HepG2 (cell line): ENCODE data around the gene FOXK2. TPM values are rescaled to one million over a fixed set of nuclear protein-coding genes. Genes with fewer than 3 reads are reported as not detected.

Source experiments
- CEBPB ChIP-seq: IDR thresholded peaks from 2 replicates; pipeline ENCODE4 v1.6.1; 2011; ENCODE audit warnings: low read depth, low read length, improper control_type of control experiment, borderline replicate concordance
- CENPX ChIP-seq: sonication (generic); formaldehyde crosslinking; IDR thresholded peaks from 2 replicates; pipeline ENCODE4 v1.9.0; 2021; ENCODE audit warnings: mild to moderate bottlenecking, missing genetic modification reagents, moderate library complexity
- HDAC1 ChIP-seq: sonication (generic); formaldehyde crosslinking; IDR thresholded peaks from 2 replicates; pipeline ENCODE4 v1.5.1; 2020; ENCODE audit warnings: mild to moderate bottlenecking, missing genetic modification reagents
- KMT2A ChIP-seq: sonication (generic); formaldehyde crosslinking; IDR thresholded peaks from 2 replicates; pipeline ENCODE4 v1.4.0; 2020; ENCODE audit warnings: missing genetic modification reagents
- MTA1 ChIP-seq: sonication (generic); formaldehyde crosslinking; IDR thresholded peaks from 2 replicates; pipeline ENCODE4 v1.4.0; 2020; ENCODE audit warnings: missing genetic modification reagents, mild to moderate bottlenecking, borderline replicate concordance
- NFKBIZ ChIP-seq: IDR thresholded peaks from 2 replicates; pipeline ENCODE4 v1.6.1; 2018; ENCODE audit warnings: missing genetic modification reagents, missing compliant biosample characterization
- RAD21 ChIP-seq: fragments of 450-650 bp; formaldehyde crosslinking; IDR thresholded peaks from 2 replicates; pipeline ENCODE4 v1.5.0; 2020; ENCODE audit warnings: mild to moderate bottlenecking
- RELA ChIP-seq: sonication (generic); formaldehyde crosslinking; IDR thresholded peaks from 2 replicates; pipeline ENCODE4 v1.4.0; 2020; ENCODE audit warnings: missing genetic modification reagents
- SIN3B ChIP-seq: fragments of 150-350 bp; IDR thresholded peaks from 2 replicates; pipeline ENCODE4 v1.6.1; 2014; ENCODE audit warnings: low read length
- SMAD9 ChIP-seq: sonication (generic); formaldehyde crosslinking; IDR thresholded peaks from 2 replicates; pipeline ENCODE4 v1.5.1; 2020; ENCODE audit warnings: mild to moderate bottlenecking, missing genetic modification reagents
- ZEB1 ChIP-seq: IDR thresholded peaks from 2 replicates; pipeline ENCODE4 v1.6.1; 2012; ENCODE audit warnings: mild to moderate bottlenecking, low read depth, inconsistent platforms; ENCODE audit not compliant: insufficient replicate concordance
- ZNF101 ChIP-seq: sonication (generic); formaldehyde crosslinking; IDR thresholded peaks from 2 replicates; pipeline ENCODE4 v1.4.0; 2020; ENCODE audit warnings: mild to moderate bottlenecking, low read depth, missing genetic modification reagents, borderline replicate concordance
- ZNF224 ChIP-seq: sonication (generic); formaldehyde crosslinking; IDR thresholded peaks from 2 replicates; pipeline ENCODE4 v1.5.0; 2020; ENCODE audit warnings: mild to moderate bottlenecking, missing genetic modification reagents
- ZNF33B ChIP-seq: sonication (generic); formaldehyde crosslinking; IDR thresholded peaks from 2 replicates; pipeline ENCODE4 v1.5.1; 2020; ENCODE audit warnings: mild to moderate bottlenecking, missing genetic modification reagents
- ZNF343 ChIP-seq: sonication (generic); formaldehyde crosslinking; IDR thresholded peaks from 2 replicates; pipeline ENCODE4 v1.4.0; 2020; ENCODE audit warnings: mild to moderate bottlenecking, missing genetic modification reagents
- ZNF484 ChIP-seq: sonication (generic); formaldehyde crosslinking; IDR thresholded peaks from 2 replicates; pipeline ENCODE4 v1.5.1; 2020; ENCODE audit warnings: mild to moderate bottlenecking, low read depth, missing genetic modification reagents, borderline replicate concordance
- ZNF558 ChIP-seq: sonication (generic); formaldehyde crosslinking; IDR thresholded peaks from 2 replicates; pipeline ENCODE4 v1.9.0; 2022; ENCODE audit warnings: mild to moderate bottlenecking, missing genetic modification reagents, borderline replicate concordance
- ZNF781 ChIP-seq: sonication (generic); formaldehyde crosslinking; IDR thresholded peaks from 2 replicates; pipeline ENCODE4 v1.5.1; 2020; ENCODE audit warnings: borderline replicate concordance, mild to moderate bottlenecking, missing genetic modification reagents; ENCODE audit errors: not compliant biosample characterization
- polyA plus RNA-seq, 8 experiments: library from polyadenylated mRNA; depleted of rRNA in 3 of 8; stranded (reverse) in 7 of 8; unstranded in 1 of 8; fragments of >200 nt; fragmentation: Illumina TruSeq in 4 of 8; extraction: Trizol in 4 of 8; gene quantifications; 2 replicates each; pipeline versions ENCODE4 v1.2.1 to v1.2.3, GENCODE V29; 2011 to 2016; ENCODE audit warnings: low read depth in 4 of 8, missing spikeins in 1 of 8, mixed read lengths in 1 of 8; ENCODE audit not compliant: insufficient read depth in 1 of 8
- total RNA-seq, 5 experiments: library from RNA; depleted of rRNA; stranded (reverse); fragments of >200 nt; fragmentation: Illumina TruSeq; extraction: Trizol; gene quantifications; 2 replicates each; pipeline ENCODE4 v1.2.3, GENCODE V29; 2016; ENCODE audit warnings: low read depth in 1 of 5
- TF ChIP-seq, protein P1 (sequence below): sonication (generic); formaldehyde crosslinking; IDR thresholded peaks from 2 replicates; pipeline ENCODE4 v1.9.0; 2021; ENCODE audit warnings: missing genetic modification reagents, mild to moderate bottlenecking, borderline replicate concordance
- TF ChIP-seq, protein P2 (sequence below): sonication (generic); formaldehyde crosslinking; IDR thresholded peaks from 2 replicates; pipeline ENCODE4 v1.5.0; 2020; ENCODE audit warnings: mild to moderate bottlenecking, missing genetic modification reagents
- TF ChIP-seq, protein P3 (sequence below): sonication (generic); formaldehyde crosslinking; IDR thresholded peaks from 2 replicates; pipeline ENCODE4 v1.8.0; 2022; ENCODE audit warnings: mild to moderate bottlenecking, missing genetic modification reagents; ENCODE audit not compliant: insufficient replicate concordance
- TF ChIP-seq, protein P4 (sequence below): sonication (generic); IDR thresholded peaks from 2 replicates; pipeline ENCODE4 v1.6.1; 2016; ENCODE audit warnings: low read depth, borderline replicate concordance

The FOXK2 gene
- total and polyA plus RNA-seq, 2 of the 13 experiments (the other 11 are each of a cell fraction or from before 2014, with no cell fraction given), result 67.1 to 67.2 TPM

DNA sequence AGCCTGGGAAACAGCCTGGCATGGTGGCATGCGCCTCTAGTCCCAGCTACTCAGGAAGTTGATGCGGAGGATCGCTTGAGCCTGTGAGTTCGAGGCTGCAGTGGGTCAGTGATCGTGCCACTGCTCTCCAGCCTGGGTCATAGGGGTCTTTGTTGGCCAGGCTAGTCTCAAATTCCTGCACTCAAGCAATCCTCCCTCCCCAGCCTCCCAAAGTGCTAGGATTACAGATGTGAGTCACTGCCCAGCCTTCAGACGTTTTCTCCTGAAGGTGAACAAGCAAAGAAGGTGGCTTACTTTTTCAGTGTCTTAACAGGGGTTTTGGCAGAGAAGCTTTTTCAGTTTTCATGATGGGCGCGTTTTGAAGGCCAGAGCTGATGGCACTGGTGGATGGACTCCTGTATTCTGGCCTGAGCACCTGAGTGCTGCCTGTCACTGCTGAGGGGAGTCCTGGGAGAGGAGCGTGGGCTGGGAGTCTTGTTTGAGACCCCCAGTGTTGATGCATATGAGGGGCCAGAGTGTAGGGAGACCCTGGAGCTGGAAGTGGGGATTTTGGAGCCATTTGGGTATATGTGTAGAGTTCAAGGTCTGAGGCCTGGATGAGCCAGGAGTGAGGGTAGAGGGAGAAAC, 41.4 kb downstream of the FOXK2 start (continued):
- TF ChIP-seq, protein P1, sequence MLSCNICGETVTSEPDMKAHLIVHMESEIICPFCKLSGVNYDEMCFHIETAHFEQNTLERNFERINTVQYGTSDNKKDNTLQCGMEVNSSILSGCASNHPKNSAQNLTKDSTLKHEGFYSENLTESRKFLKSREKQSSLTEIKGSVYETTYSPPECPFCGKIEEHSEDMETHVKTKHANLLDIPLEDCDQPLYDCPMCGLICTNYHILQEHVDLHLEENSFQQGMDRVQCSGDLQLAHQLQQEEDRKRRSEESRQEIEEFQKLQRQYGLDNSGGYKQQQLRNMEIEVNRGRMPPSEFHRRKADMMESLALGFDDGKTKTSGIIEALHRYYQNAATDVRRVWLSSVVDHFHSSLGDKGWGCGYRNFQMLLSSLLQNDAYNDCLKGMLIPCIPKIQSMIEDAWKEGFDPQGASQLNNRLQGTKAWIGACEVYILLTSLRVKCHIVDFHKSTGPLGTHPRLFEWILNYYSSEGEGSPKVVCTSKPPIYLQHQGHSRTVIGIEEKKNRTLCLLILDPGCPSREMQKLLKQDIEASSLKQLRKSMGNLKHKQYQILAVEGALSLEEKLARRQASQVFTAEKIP, result no peak
- no peak for TF ChIP-seq RELA (CRISPR knock-in tag)
- TF ChIP-seq ZNF484 (CRISPR knock-in tag), result no peak
- no peak for TF ChIP-seq ZNF101
- TF ChIP-seq KMT2A (CRISPR knock-in tag), result no peak
- no peak for TF ChIP-seq HDAC1 (CRISPR knock-in tag)
- peak; percentile 27 for TF ChIP-seq ZNF781 (CRISPR knock-in tag)
- TF ChIP-seq NFKBIZ (CRISPR knock-in tag), result no peak
- TF ChIP-seq ZNF33B (CRISPR knock-in tag), result no peak
- no peak for TF ChIP-seq SMAD9 (CRISPR knock-in tag)
- TF ChIP-seq ZNF558 (CRISPR knock-in tag), result no peak
- TF ChIP-seq, protein P2, sequence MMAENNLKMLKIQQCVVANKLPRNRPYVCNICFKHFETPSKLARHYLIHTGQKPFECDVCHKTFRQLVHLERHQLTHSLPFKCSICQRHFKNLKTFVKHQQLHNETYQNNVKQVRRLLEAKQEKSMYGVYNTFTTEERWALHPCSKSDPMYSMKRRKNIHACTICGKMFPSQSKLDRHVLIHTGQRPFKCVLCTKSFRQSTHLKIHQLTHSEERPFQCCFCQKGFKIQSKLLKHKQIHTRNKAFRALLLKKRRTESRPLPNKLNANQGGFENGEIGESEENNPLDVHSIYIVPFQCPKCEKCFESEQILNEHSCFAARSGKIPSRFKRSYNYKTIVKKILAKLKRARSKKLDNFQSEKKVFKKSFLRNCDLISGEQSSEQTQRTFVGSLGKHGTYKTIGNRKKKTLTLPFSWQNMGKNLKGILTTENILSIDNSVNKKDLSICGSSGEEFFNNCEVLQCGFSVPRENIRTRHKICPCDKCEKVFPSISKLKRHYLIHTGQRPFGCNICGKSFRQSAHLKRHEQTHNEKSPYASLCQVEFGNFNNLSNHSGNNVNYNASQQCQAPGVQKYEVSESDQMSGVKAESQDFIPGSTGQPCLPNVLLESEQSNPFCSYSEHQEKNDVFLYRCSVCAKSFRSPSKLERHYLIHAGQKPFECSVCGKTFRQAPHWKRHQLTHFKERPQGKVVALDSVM (CRISPR knock-in tag), result peak; percentile 95
- no peak for TF ChIP-seq SIN3B
- TF ChIP-seq, protein P3, sequence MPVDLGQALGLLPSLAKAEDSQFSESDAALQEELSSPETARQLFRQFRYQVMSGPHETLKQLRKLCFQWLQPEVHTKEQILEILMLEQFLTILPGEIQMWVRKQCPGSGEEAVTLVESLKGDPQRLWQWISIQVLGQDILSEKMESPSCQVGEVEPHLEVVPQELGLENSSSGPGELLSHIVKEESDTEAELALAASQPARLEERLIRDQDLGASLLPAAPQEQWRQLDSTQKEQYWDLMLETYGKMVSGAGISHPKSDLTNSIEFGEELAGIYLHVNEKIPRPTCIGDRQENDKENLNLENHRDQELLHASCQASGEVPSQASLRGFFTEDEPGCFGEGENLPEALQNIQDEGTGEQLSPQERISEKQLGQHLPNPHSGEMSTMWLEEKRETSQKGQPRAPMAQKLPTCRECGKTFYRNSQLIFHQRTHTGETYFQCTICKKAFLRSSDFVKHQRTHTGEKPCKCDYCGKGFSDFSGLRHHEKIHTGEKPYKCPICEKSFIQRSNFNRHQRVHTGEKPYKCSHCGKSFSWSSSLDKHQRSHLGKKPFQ, result no peak
- TF ChIP-seq ZEB1, result no peak
- no peak for TF ChIP-seq CENPX (CRISPR knock-in tag)
- peak; percentile 15; the same call in 1 of the 2 replicates for TF ChIP-seq MTA1 (CRISPR knock-in tag)
- no peak for TF ChIP-seq CEBPB
- TF ChIP-seq ZNF343 (CRISPR knock-in tag), result no peak
- no peak for TF ChIP-seq RAD21
- 0 out of 2 replicates have a peak, but pooled peaks have one; percentile 42 for TF ChIP-seq ZNF224
- TF ChIP-seq, protein P4, sequence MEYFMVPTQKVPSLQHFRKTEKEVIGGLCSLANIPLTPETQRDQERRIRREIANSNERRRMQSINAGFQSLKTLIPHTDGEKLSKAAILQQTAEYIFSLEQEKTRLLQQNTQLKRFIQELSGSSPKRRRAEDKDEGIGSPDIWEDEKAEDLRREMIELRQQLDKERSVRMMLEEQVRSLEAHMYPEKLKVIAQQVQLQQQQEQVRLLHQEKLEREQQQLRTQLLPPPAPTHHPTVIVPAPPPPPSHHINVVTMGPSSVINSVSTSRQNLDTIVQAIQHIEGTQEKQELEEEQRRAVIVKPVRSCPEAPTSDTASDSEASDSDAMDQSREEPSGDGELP, result no peak
